H1 (cell line): ENCODE results near the gene IGBP1. TPM values are rescaled to one million over a fixed set of nuclear protein-coding genes. Genes with fewer than 3 reads are reported as not detected.
"Not testable (repeated sequence)": the region's sequence is repeated elsewhere in the genome, so short reads cannot be mapped to it uniquely, and the experiment has no call there.

Source experiments
- CTCF ChIA-PET: fragments of 300-600 bp; sonication (Branson Sonifier 250); formaldehyde crosslinking; loops from one replicate; lab custom pipeline; 2021; ENCODE audit not compliant: partially characterized antibody; lab: Charles Lee
- POLR2A ChIA-PET: fragments of 300-600 bp; sonication (Branson Sonifier 250); formaldehyde crosslinking; loops from one replicate; lab custom pipeline; 2021; ENCODE audit warnings: inconsistent platforms; ENCODE audit not compliant: partially characterized antibody; lab: Charles Lee
- DNase-seq, 2 experiments: peaks; one replicate each; pipeline versions ENCODE4 v3.0.0 to v3.0.0-alpha.2; 2010 to 2022; ENCODE audit warnings: low spot score in 2 of 2, low read depth in 1 of 2, mixed read lengths in 1 of 2
- FAIRE-seq: peaks from 2 replicates; lab custom pipeline; 2011; peaks lifted over from hg19 to GRCh38; lab: Jason Lieb, UNC
- H2AFZ ChIP-seq: 2 replicates; pipeline ENCODE4 v1.8.1; 2012; ENCODE audit warnings: low read length, inconsistent platforms
- H2AK5ac ChIP-seq: 2 replicates; pipeline ENCODE4 v1.6.1; 2013; ENCODE audit warnings: low read depth, low read length
- H2BK120ac ChIP-seq: replicated peaks from 2 replicates; pipeline ENCODE3; 2013; ENCODE audit warnings: low read depth, low read length, inconsistent platforms
- H2BK12ac ChIP-seq: 2 replicates; pipeline ENCODE4 v1.6.1; 2013; ENCODE audit warnings: low read depth, low read length
- H2BK15ac ChIP-seq: 2 replicates; pipeline ENCODE4 v1.6.1; 2013; ENCODE audit warnings: low read length
- H2BK20ac ChIP-seq: 2 replicates; pipeline ENCODE4 v1.6.1; 2013; ENCODE audit warnings: low read length
- H2BK5ac ChIP-seq: 2 replicates; pipeline ENCODE4 v1.6.1; 2013; ENCODE audit warnings: low read depth, low read length
- H3K14ac ChIP-seq: 2 replicates; pipeline ENCODE4 v1.6.1; 2013; ENCODE audit warnings: inconsistent platforms; ENCODE audit not compliant: insufficient read length
- H3K18ac ChIP-seq: 2 replicates; pipeline ENCODE4 v1.6.1; 2013; ENCODE audit warnings: low read length; ENCODE audit errors: extremely low read depth
- H3K23ac ChIP-seq: 2 replicates; pipeline ENCODE4 v1.6.1; 2013; ENCODE audit warnings: inconsistent platforms; ENCODE audit not compliant: insufficient read length
- H3K23me2 ChIP-seq: 2 replicates; pipeline ENCODE4 v1.6.1; 2013; ENCODE audit warnings: low read depth, low read length
- H3K27ac ChIP-seq: 2 replicates; pipeline ENCODE4 v1.6.1; 2011; ENCODE audit warnings: low read depth, low read length, inconsistent platforms
- H3K27me3 ChIP-seq, 4 experiments: replicated peaks in 1 of 4; 1 replicate in 1 of 4; 2 replicates in 3 of 4; pipeline versions ENCODE4 v1.6.1 to v1.8.1; 2011 to 2013; ENCODE audit warnings: low read length in 3 of 4, mild to moderate bottlenecking in 3 of 4, inconsistent platforms in 2 of 4, mixed read lengths in 2 of 4, moderate library complexity in 1 of 4; ENCODE audit not compliant: control insufficient read depth in 3 of 4, insufficient read depth in 3 of 4; ENCODE audit errors: extremely low read depth in 1 of 4
- H3K36me3 ChIP-seq, 4 experiments: 2 replicates each; pipeline versions ENCODE4 v1.6.1 to v1.8.1; 2011 to 2013; ENCODE audit warnings: mild to moderate bottlenecking in 4 of 4, low read length in 3 of 4, moderate library complexity in 2 of 4, control low read depth in 1 of 4, inconsistent platforms in 1 of 4; ENCODE audit not compliant: insufficient read depth in 4 of 4, control insufficient read depth in 2 of 4
- H3K4ac ChIP-seq: replicated peaks from 2 replicates; pipeline ENCODE3; 2013; ENCODE audit warnings: low read length, low read depth, mixed read lengths, inconsistent platforms; ENCODE audit not compliant: insufficient read length
- H3K4me1 ChIP-seq, 4 experiments: replicated peaks in 1 of 4; 1 replicate in 1 of 4; 2 replicates in 3 of 4; pipeline versions ENCODE4 v1.6.1 to v1.8.1; 2011 to 2013; ENCODE audit warnings: low read length in 3 of 4, inconsistent platforms in 2 of 4, mixed read lengths in 1 of 4; ENCODE audit not compliant: insufficient read depth in 4 of 4, control insufficient read depth in 3 of 4
- H3K4me2 ChIP-seq, 2 experiments: 2 replicates each; pipeline versions ENCODE4 v1.6.1 to v1.8.1; 2011 to 2013; ENCODE audit warnings: low read depth in 2 of 2, low read length in 2 of 2, control low read depth in 1 of 2, inconsistent platforms in 1 of 2, mild to moderate bottlenecking in 1 of 2; ENCODE audit not compliant: insufficient read depth in 1 of 2
- H3K4me3 ChIP-seq, 4 experiments: fragments of 200-600, 300-600 bp in 1 of 4; sonication (generic), shearing (Covaris generic), sonication (Bioruptor Twin) in 1 of 4; 2 replicates each; pipeline versions ENCODE4 v1.5.1 to v1.8.1; 2011 to 2016; ENCODE audit warnings: low read length in 4 of 4, low read depth in 3 of 4, control low read depth in 2 of 4, inconsistent platforms in 2 of 4, mild to moderate bottlenecking in 2 of 4, mixed read lengths in 1 of 4, moderate library complexity in 1 of 4; ENCODE audit not compliant: insufficient read depth in 2 of 4; ENCODE audit errors: extremely low read depth in 1 of 4
- H3K56ac ChIP-seq: replicated peaks from 2 replicates; pipeline ENCODE3; 2013; ENCODE audit warnings: low read depth, mild to moderate bottlenecking, mixed read lengths, low read length, inconsistent platforms; ENCODE audit not compliant: insufficient read length
- H3K79me1 ChIP-seq: 2 replicates; pipeline ENCODE4 v1.6.1; 2013; ENCODE audit warnings: low read depth, low read length, control low read depth
- H3K79me2 ChIP-seq, 2 experiments: 2 replicates each; pipeline versions ENCODE4 v1.6.1 to v1.8.1; 2012 to 2013; ENCODE audit warnings: low read length in 2 of 2, mild to moderate bottlenecking in 2 of 2, inconsistent platforms in 1 of 2; ENCODE audit not compliant: insufficient read depth in 2 of 2, control insufficient read depth in 1 of 2
- H3K9ac ChIP-seq, 4 experiments: replicated peaks in 1 of 4; 1 replicate in 1 of 4; 2 replicates in 3 of 4; pipeline versions ENCODE4 v1.6.1 to v1.8.1; 2011 to 2013; ENCODE audit warnings: low read depth in 3 of 4, low read length in 3 of 4, control low read depth in 2 of 4, mild to moderate bottlenecking in 2 of 4, moderate library complexity in 2 of 4, inconsistent platforms in 1 of 4; ENCODE audit errors: extremely low read depth in 1 of 4
- H3K9me3 ChIP-seq, 2 experiments: 2 replicates each; pipeline versions ENCODE4 v1.6.1 to v1.8.1; 2012 to 2013; ENCODE audit warnings: mild to moderate bottlenecking in 2 of 2, moderate library complexity in 2 of 2, control low read depth in 1 of 2, inconsistent platforms in 1 of 2, low read depth in 1 of 2, low read length in 1 of 2, mixed read lengths in 1 of 2; ENCODE audit not compliant: insufficient read depth in 2 of 2
- H4K20me1 ChIP-seq, 2 experiments: replicated peaks in 1 of 2; 2 replicates each; pipeline versions ENCODE3 to v1.8.1; 2011 to 2013; ENCODE audit warnings: inconsistent platforms in 2 of 2, low read length in 2 of 2, mild to moderate bottlenecking in 1 of 2; ENCODE audit not compliant: insufficient read depth in 2 of 2, control insufficient read depth in 1 of 2
- H4K5ac ChIP-seq: 2 replicates; pipeline ENCODE4 v1.6.1; 2013; ENCODE audit warnings: low read length, low read depth, mixed read lengths, inconsistent platforms; ENCODE audit not compliant: insufficient read length
- H4K8ac ChIP-seq: 2 replicates; pipeline ENCODE4 v1.8.0; 2013; ENCODE audit warnings: mild to moderate bottlenecking, moderate library complexity, low read length, inconsistent platforms; ENCODE audit not compliant: insufficient read depth; ENCODE audit errors: extremely low read depth
- H4K91ac ChIP-seq: replicated peaks from 2 replicates; pipeline ENCODE3; 2013; ENCODE audit warnings: low read length, mixed read lengths, inconsistent platforms; ENCODE audit not compliant: insufficient read length
- FOSL1 ChIP-seq: IDR thresholded peaks from 2 replicates; pipeline ENCODE4 v1.6.1; 2011; ENCODE audit warnings: mild to moderate bottlenecking, low read depth, low read length, moderate library complexity; ENCODE audit not compliant: insufficient read depth
- GABPA ChIP-seq: IDR thresholded peaks from 2 replicates; pipeline ENCODE4 v1.6.1; 2011; ENCODE audit warnings: mild to moderate bottlenecking, low read length, moderate library complexity, borderline replicate concordance; ENCODE audit not compliant: insufficient read depth
- RAD21 ChIP-seq, 2 experiments: IDR thresholded peaks in 1 of 2; conservative IDR thresholded peaks in 1 of 2; 2 replicates each; pipeline ENCODE4 v1.6.1; 2011; ENCODE audit warnings: low read depth in 2 of 2, low read length in 2 of 2, improper control_type of control experiment in 1 of 2, inconsistent platforms in 1 of 2, mild to moderate bottlenecking in 1 of 2, moderate library complexity in 1 of 2
- SIRT6 ChIP-seq: IDR thresholded peaks from one replicate; pipeline ENCODE4 v1.7.1; 2012; ENCODE audit warnings: low read length, inconsistent platforms
- TEAD4 ChIP-seq: IDR thresholded peaks from 2 replicates; pipeline ENCODE4 v1.6.1; 2012; ENCODE audit warnings: low read depth, low read length, inconsistent platforms, mixed read lengths
- WGBS, 2 experiments: shearing (Covaris generic) in 1 of 2; methylation state at CpG; one replicate each; pipeline versions ENCODE4 v1.1.6 to v1.1.7; 2013 to 2015; ENCODE audit warnings: low lambda C conversion rate in 2 of 2, mixed read lengths in 2 of 2, inconsistent platforms in 1 of 2, low coverage in 1 of 2, missing lambda C conversion rate in 1 of 2; ENCODE audit not compliant: insufficient replicate concordance in 2 of 2, insufficient coverage in 1 of 2, insufficient read length in 1 of 2; ENCODE audit errors: extremely low coverage in 1 of 2, missing lambda C conversion rate in 1 of 2; 5-methylcytosine and 5-hydroxymethylcytosine counted together
- polyA plus RNA-seq, 7 experiments: library from polyadenylated mRNA; depleted of rRNA in 3 of 7; stranded (reverse) in 5 of 7; unstranded in 2 of 7; fragments of >200 nt in 5 of 7; fragments of 200-250 nt in 2 of 7; gene quantifications; 1 replicate in 5 of 7; 2 replicates in 1 of 7; 4 replicates in 1 of 7; pipeline versions ENCODE4 v1.2.1 to v1.2.3, GENCODE V29; 2011 to 2013; ENCODE audit warnings: missing spikeins in 2 of 7, mixed read lengths in 2 of 7
- total RNA-seq: library from RNA; stranded (reverse); fragmentation: NEBNext Ultra II Directional; extraction: Animal tissue kit (Norgen Biotek cat#: 25700); gene quantifications from 2 replicates; pipeline ENCODE4 v1.2.1, GENCODE V29; 2021

The IGBP1 gene
- total and polyA plus RNA-seq, 2 of the 8 experiments (the other 6 are each of a cell fraction or from before 2014, with no cell fraction given), result 41.3 to 45.4 TPM

- no peak for TF ChIP-seq TEAD4
- no peak for TF ChIP-seq SIRT6
- TF ChIP-seq FOSL1, result no peak
- no peak for TF ChIP-seq GABPA
- no peak for TF ChIP-seq RAD21 (IDR thresholded peaks at IDR 0.05 in 1 of 2, conservative IDR thresholded peaks at IDR 0.05 in 1 of 2; ENCODE audit: low read depth in 2 of 2, low read length in 2 of 2)
- TF ChIP-seq, all 59 proteins: peak for 0
These were observed 15.5 kb upstream of the IGBP1 start (continued) for GRCh38 chrX:70117738-70118137.

- FAIRE-seq, H3K56ac ChIP-seq: not testable (repeated sequence)
These were observed 10.2 kb upstream of the IGBP1 start for GRCh38 chrX:70123014-70123413.

More at GRCh38 chrX:70123014-70123413, 10.2 kb upstream of the IGBP1 start:
- H3K4me1 ChIP-seq, H3K36me3 ChIP-seq, H3K4ac ChIP-seq, DNase-seq, H2BK5ac ChIP-seq, H3K79me2 ChIP-seq, H2AFZ ChIP-seq, H3K79me1 ChIP-seq, H2BK120ac ChIP-seq, H4K8ac ChIP-seq, H3K27me3 ChIP-seq, H3K27ac ChIP-seq, H3K18ac ChIP-seq, H3K4me3 ChIP-seq, H3K4me2 ChIP-seq, H3K23ac ChIP-seq, H3K23me2 ChIP-seq, CTCF ChIA-PET, H4K5ac ChIP-seq, H2BK12ac ChIP-seq, H2AK5ac ChIP-seq, H4K91ac ChIP-seq, H3K14ac ChIP-seq, H3K9ac ChIP-seq, H4K20me1 ChIP-seq, H2BK15ac ChIP-seq, POLR2A ChIA-PET, H2BK20ac ChIP-seq: not testable (repeated sequence)
- H3K9me3 ChIP-seq, result peaks cover 0 to 10% of the 10 kb centered on the region in 2 experiments; a peak in 2 of 4 replicates
- WGBS, 2 experiments, result no CpG with 5 or more reads among the region's 30 CpGs
